ENCODE results near the gene ATXN7L1.
"Not testable (repeated sequence)": the region's sequence is repeated elsewhere in the genome, so short reads cannot be mapped to it uniquely, and the experiment has no call there.

Gene ATXN7L1

GRCh38 chr7:105857009-105857952, 19.1 kb downstream of the ATXN7L1 start:
- DNase-seq = no peak

- DNase-seq = no peak
Observed at GRCh38 chr7:105854498-105854897, 21.9 kb downstream of the ATXN7L1 start.

GRCh38 chr7:105853931-105854419, 22.4 kb downstream of the ATXN7L1 start:
- DNase-seq = peak in 1 of 14 donors; percentile 31

- no peak for DNase-seq
Observed at GRCh38 chr7:105851064-105851463, 25.3 kb downstream of the ATXN7L1 start.

GRCh38 chr7:105849122-105849855, 27.1 kb downstream of the ATXN7L1 start:
- DNase-seq = no peak

GRCh38 chr7:105846404-105846803, 30.0 kb downstream of the ATXN7L1 start:
- no peak for DNase-seq

- DNase-seq = not testable (repeated sequence)
Observed at GRCh38 chr7:105844681-105845080, 31.7 kb downstream of the ATXN7L1 start.

GRCh38 chr7:105841866-105842265, 34.5 kb downstream of the ATXN7L1 start:
- DNase-seq = no peak

- DNase-seq = no peak
Observed at GRCh38 chr7:105840981-105841749, 35.2 kb downstream of the ATXN7L1 start.

GRCh38 chr7:105839266-105839665, 37.1 kb downstream of the ATXN7L1 start:
- peak in 1 of 14 donors; percentile 69 for DNase-seq

- peak in 1 of 14 donors; percentile 26 for DNase-seq
Observed at GRCh38 chr7:105838627-105839231, 37.7 kb downstream of the ATXN7L1 start.

GRCh38 chr7:105837765-105838626, 38.4 kb downstream of the ATXN7L1 start:
- DNase-seq = peak in 3 of 14 donors; percentile 3 to 44 (median 17)

- DNase-seq = no peak
Observed at GRCh38 chr7:105835441-105835840, 41.0 kb downstream of the ATXN7L1 start.

GRCh38 chr7:105831824-105832535, 44.4 kb downstream of the ATXN7L1 start:
- no peak for DNase-seq

- no peak for DNase-seq
Observed at GRCh38 chr7:105831302-105831620, 45.1 kb downstream of the ATXN7L1 start.

- DNase-seq = no peak
Observed at GRCh38 chr7:105830405-105831301, 45.7 kb downstream of the ATXN7L1 start.

- DNase-seq = no peak
Observed at GRCh38 chr7:105829681-105830322, 46.6 kb downstream of the ATXN7L1 start.

- no peak for DNase-seq
Observed at GRCh38 chr7:105828141-105828540, 48.3 kb downstream of the ATXN7L1 start.

Data from C1 segment of cervical spinal cord (tissue), 14 donors.